A549 (cell line): ENCODE measurements around the gene STBD1. TPM values are rescaled to one million over a fixed set of nuclear protein-coding genes. Genes with fewer than 3 reads are reported as not detected.

Source experiments
- ATAC-seq, 2 experiments: fragments of 200-7000 bp in 1 of 2; fragments of >200 bp in 1 of 2; cut with Nextera tagmentation in 1 of 2; cut with Tn5 transposase in 1 of 2; 3 replicates each; pipeline versions ENCODE4 v1.8.0 to v1.9.1; 2018 to 2020; ENCODE audit warnings: mild to moderate bottlenecking in 1 of 2, moderate library complexity in 1 of 2
- CTCF ChIA-PET: fragments of 300-600 bp; sonication (Branson Sonifier 250); formaldehyde crosslinking; extraction: SDS; loops from one replicate; lab custom pipeline; 2021; ENCODE audit warnings: antibody characterized with exemption, inconsistent platforms; lab: Yijun Ruan, JAX
- POLR2A ChIA-PET: fragments of 350-600 bp; formaldehyde crosslinking; extraction: SDS; loops from one replicate; lab custom pipeline; 2021; ENCODE audit warnings: antibody characterized with exemption, inconsistent platforms; lab: Yijun Ruan, JAX
- DNase-seq, 2 experiments: peaks; one replicate each; pipeline versions ENCODE4 v3.0.0 to v3.0.0-alpha.2; 2011 to 2016; ENCODE audit warnings: low read depth in 1 of 2, low spot score in 1 of 2
- FAIRE-seq: peaks from 2 replicates; lab custom pipeline; 2011; peaks lifted over from hg19 to GRCh38; lab: Jason Lieb, UNC
- H3K27ac ChIP-seq, 2 experiments: fragments of >200 bp; sonication (Bioruptor Twin); formaldehyde crosslinking; 3 replicates each; pipeline ENCODE4 v1.5.1; 2016 to 2017
- H3K4me1 ChIP-seq: fragments of >200 bp; sonication (Bioruptor Twin); formaldehyde crosslinking; 3 replicates; pipeline ENCODE4 v1.6.1; 2016
- H3K4me2 ChIP-seq: fragments of >200 bp; sonication (Bioruptor Twin); formaldehyde crosslinking; 3 replicates; pipeline ENCODE4 v1.6.1; 2016
- H3K4me3 ChIP-seq: fragments of >200 bp; sonication (Bioruptor Twin); formaldehyde crosslinking; 3 replicates; pipeline ENCODE4 v1.5.1; 2016
- H3K9me3 ChIP-seq: fragments of >200 bp; sonication (Bioruptor Twin); formaldehyde crosslinking; 3 replicates; pipeline ENCODE4 v1.6.1; 2016
- CBX2 ChIP-seq: fragments of 200-600 bp; sonication (generic); IDR thresholded peaks from 2 replicates; pipeline ENCODE4 v1.6.1; 2016; ENCODE audit warnings: low read depth, mild to moderate bottlenecking, borderline replicate concordance
- CBX8 ChIP-seq: fragments of 200-600 bp; sonication (generic); IDR thresholded peaks from 2 replicates; pipeline ENCODE4 v1.6.1; 2016
- CHD2 ChIP-seq: fragments of 150-350 bp; IDR thresholded peaks from 2 replicates; pipeline ENCODE4 v1.6.1; 2014; ENCODE audit warnings: low read length; ENCODE audit not compliant: partially characterized antibody
- EHF ChIP-seq: fragments of 250-450 bp; sonication (Bioruptor Pico); IDR thresholded peaks from 2 replicates; pipeline ENCODE4 v1.5.0; 2020; ENCODE audit warnings: mild to moderate bottlenecking
- EHMT2 ChIP-seq: fragments of 200-600 bp; sonication (generic); IDR thresholded peaks from 2 replicates; pipeline ENCODE4 v1.6.1; 2016; ENCODE audit warnings: antibody characterized with exemption, low read depth, mild to moderate bottlenecking, moderate library complexity
- FOSB ChIP-seq: fragments of 250-450 bp; sonication (Bioruptor Pico); IDR thresholded peaks from 2 replicates; pipeline ENCODE4 v1.5.0; 2020; ENCODE audit warnings: mild to moderate bottlenecking, moderate library complexity
- FOXS1 ChIP-seq: fragments of 250-450 bp; sonication (Bioruptor Pico); IDR thresholded peaks from 2 replicates; pipeline ENCODE4 v1.5.0; 2020; ENCODE audit warnings: mild to moderate bottlenecking, moderate library complexity
- GATA3 ChIP-seq: IDR thresholded peaks from 2 replicates; pipeline ENCODE4 v1.6.1; 2012; ENCODE audit warnings: borderline replicate concordance
- HDAC2 ChIP-seq: fragments of 200-600 bp; sonication (generic); IDR thresholded peaks from 2 replicates; pipeline ENCODE4 v1.6.1; 2016
- HOXB5 ChIP-seq: fragments of 250-450 bp; sonication (Bioruptor Pico); IDR thresholded peaks from 2 replicates; pipeline ENCODE4 v1.5.0; 2020; ENCODE audit warnings: mild to moderate bottlenecking, moderate library complexity
- JUNB ChIP-seq: fragments of >200 bp; sonication (Bioruptor Twin); formaldehyde crosslinking; IDR thresholded peaks from 2 replicates; pipeline ENCODE4 v1.6.1; 2016
- KDM1A ChIP-seq: fragments of 200-600 bp; sonication (generic); IDR thresholded peaks from 2 replicates; pipeline ENCODE4 v1.6.1; 2016; ENCODE audit warnings: low read depth, mild to moderate bottlenecking
- KDM5A ChIP-seq: fragments of 200-600 bp; sonication (generic); IDR thresholded peaks from 2 replicates; pipeline ENCODE4 v1.6.1; 2016; ENCODE audit warnings: antibody characterized with exemption, mild to moderate bottlenecking
- MAFK ChIP-seq: fragments of 450-650 bp; IDR thresholded peaks from 2 replicates; pipeline ENCODE4 v1.6.1; 2014; ENCODE audit not compliant: partially characterized antibody
- NPAS2 ChIP-seq: fragments of 250-450 bp; sonication (Bioruptor Pico); IDR thresholded peaks from 2 replicates; pipeline ENCODE4 v1.8.0; 2022; ENCODE audit warnings: mild to moderate bottlenecking, moderate library complexity, borderline replicate concordance
- NR3C1 ChIP-seq: fragments of >200 bp; sonication (Bioruptor Twin); formaldehyde crosslinking; IDR thresholded peaks from 3 replicates; pipeline ENCODE4 v1.6.1; 2017
- POLR2A ChIP-seq: IDR thresholded peaks from 2 replicates; pipeline ENCODE4 v1.6.1; 2012; ENCODE audit warnings: mild to moderate bottlenecking, low read length
- POLR2AphosphoS2 ChIP-seq: conservative IDR thresholded peaks from 2 replicates; pipeline ENCODE4 v1.6.1; 2012; ENCODE audit warnings: low read length, improper control_type of control experiment, inconsistent platforms
- RAD21 ChIP-seq, 2 experiments: fragments of >200 bp in 1 of 2; sonication (Bioruptor Twin) in 1 of 2; formaldehyde crosslinking in 1 of 2; IDR thresholded peaks in 1 of 2; conservative IDR thresholded peaks in 1 of 2; 2 replicates in 1 of 2; 3 replicates in 1 of 2; pipeline ENCODE4 v1.6.1; 2012 to 2018; ENCODE audit warnings: inconsistent platforms in 1 of 2
- RARB ChIP-seq: fragments of 250-450 bp; sonication (Bioruptor Pico); IDR thresholded peaks from 2 replicates; pipeline ENCODE4 v1.8.0; 2021; ENCODE audit warnings: mild to moderate bottlenecking, moderate library complexity
- RCOR1 ChIP-seq: fragments of 150-350 bp; IDR thresholded peaks from 2 replicates; pipeline ENCODE4 v1.6.1; 2014; ENCODE audit warnings: antibody characterized with exemption, low read length, low read depth
- RFX5 ChIP-seq: fragments of 450-650 bp; IDR thresholded peaks from 2 replicates; pipeline ENCODE4 v1.7.1; 2014; ENCODE audit warnings: antibody characterized with exemption, mild to moderate bottlenecking, moderate library complexity
- RNF2 ChIP-seq: fragments of 200-600 bp; sonication (generic); IDR thresholded peaks from 2 replicates; pipeline ENCODE4 v1.6.1; 2016; ENCODE audit warnings: low read depth, mild to moderate bottlenecking, antibody characterized with exemption, moderate library complexity, borderline replicate concordance
- SMC3 ChIP-seq: fragments of >200 bp; sonication (Bioruptor Twin); formaldehyde crosslinking; IDR thresholded peaks from 3 replicates; pipeline ENCODE4 v1.6.1; 2018; ENCODE audit warnings: inconsistent platforms
- TFCP2L1 ChIP-seq: fragments of 250-450 bp; sonication (Bioruptor Pico); IDR thresholded peaks from 2 replicates; pipeline ENCODE4 v1.5.0; 2021; ENCODE audit warnings: mild to moderate bottlenecking
- ZFP36 ChIP-seq: fragments of 450-650 bp; IDR thresholded peaks from 2 replicates; pipeline ENCODE4 v1.6.1; 2014; ENCODE audit warnings: borderline replicate concordance; ENCODE audit not compliant: partially characterized antibody
- polyA plus RNA-seq, 4 experiments: library from polyadenylated mRNA; depleted of rRNA in 3 of 4; stranded (reverse); fragments of >200 nt; fragmentation: RNase III in 1 of 4; extraction: RNeasy Plus Mini Kit Qiagen cat#74134 plus additional on column Dnase treatment in 1 of 4; gene quantifications; 2 replicates in 3 of 4; 3 replicates in 1 of 4; pipeline ENCODE4 v1.2.3, GENCODE V29; 2011 to 2017
- TF ChIP-seq, protein P1 (sequence below): fragments of 200-600 bp; sonication (generic); IDR thresholded peaks from 2 replicates; pipeline ENCODE4 v1.6.1; 2016; ENCODE audit warnings: antibody characterized with exemption, mild to moderate bottlenecking, moderate library complexity

STBD1 gene
- polyA plus RNA-seq, 2 of the 4 experiments (the other 2 are of a cell fraction) = 1.3 to 6.4 TPM

- Histone ChIP-seq H3K4me3 (no peak overlapping the region), H3K9me3 (peaks cover 24% of the 10 kb centered on the region), H3K27ac (no peak overlapping the region), H3K4me2 (no peak overlapping the region), H3K4me1 (no peaks in the 10 kb centered on the region)
- DNase-seq (no peak), ATAC-seq (no peak), FAIRE-seq (no peak)
- CTCF ChIA-PET = interaction anchor here (3.0 kb wide), 1 partner anchor 145 kb away, joined by 10 read pairs; no protein-coding TSS in a partner anchor
- TF ChIP-seq RARB = no peak
- no peak for TF ChIP-seq ZFP36
- TF ChIP-seq POLR2AphosphoS2 = no peak
- no peak for TF ChIP-seq NPAS2
- no peak for TF ChIP-seq CBX2
- no peak for TF ChIP-seq RAD21 (conservative IDR thresholded peaks at IDR 0.05 in 1 of 2, IDR thresholded peaks at IDR 0.05 in 1 of 2)
- no peak for TF ChIP-seq POLR2A
- no peak for TF ChIP-seq GATA3
- TF ChIP-seq EHMT2 = no peak
- no peak for TF ChIP-seq MAFK
- TF ChIP-seq RFX5 = no peak
- no peak for TF ChIP-seq EHF (CRISPR knock-in tag)
- no peak for TF ChIP-seq FOXS1
- TF ChIP-seq JUNB = no peak
- no peak for TF ChIP-seq FOSB (CRISPR knock-in tag)
- POLR2A ChIA-PET = no interaction called here
Observed at GRCh38 chr4:76325072-76325471, 18.5 kb downstream of the STBD1 start.

GRCh38 chr4:76326515-76326914, 20.0 kb downstream of the STBD1 start:
- TF ChIP-seq CBX2 = no peak
- TF ChIP-seq EHMT2 = no peak
- TF ChIP-seq, protein P1, sequence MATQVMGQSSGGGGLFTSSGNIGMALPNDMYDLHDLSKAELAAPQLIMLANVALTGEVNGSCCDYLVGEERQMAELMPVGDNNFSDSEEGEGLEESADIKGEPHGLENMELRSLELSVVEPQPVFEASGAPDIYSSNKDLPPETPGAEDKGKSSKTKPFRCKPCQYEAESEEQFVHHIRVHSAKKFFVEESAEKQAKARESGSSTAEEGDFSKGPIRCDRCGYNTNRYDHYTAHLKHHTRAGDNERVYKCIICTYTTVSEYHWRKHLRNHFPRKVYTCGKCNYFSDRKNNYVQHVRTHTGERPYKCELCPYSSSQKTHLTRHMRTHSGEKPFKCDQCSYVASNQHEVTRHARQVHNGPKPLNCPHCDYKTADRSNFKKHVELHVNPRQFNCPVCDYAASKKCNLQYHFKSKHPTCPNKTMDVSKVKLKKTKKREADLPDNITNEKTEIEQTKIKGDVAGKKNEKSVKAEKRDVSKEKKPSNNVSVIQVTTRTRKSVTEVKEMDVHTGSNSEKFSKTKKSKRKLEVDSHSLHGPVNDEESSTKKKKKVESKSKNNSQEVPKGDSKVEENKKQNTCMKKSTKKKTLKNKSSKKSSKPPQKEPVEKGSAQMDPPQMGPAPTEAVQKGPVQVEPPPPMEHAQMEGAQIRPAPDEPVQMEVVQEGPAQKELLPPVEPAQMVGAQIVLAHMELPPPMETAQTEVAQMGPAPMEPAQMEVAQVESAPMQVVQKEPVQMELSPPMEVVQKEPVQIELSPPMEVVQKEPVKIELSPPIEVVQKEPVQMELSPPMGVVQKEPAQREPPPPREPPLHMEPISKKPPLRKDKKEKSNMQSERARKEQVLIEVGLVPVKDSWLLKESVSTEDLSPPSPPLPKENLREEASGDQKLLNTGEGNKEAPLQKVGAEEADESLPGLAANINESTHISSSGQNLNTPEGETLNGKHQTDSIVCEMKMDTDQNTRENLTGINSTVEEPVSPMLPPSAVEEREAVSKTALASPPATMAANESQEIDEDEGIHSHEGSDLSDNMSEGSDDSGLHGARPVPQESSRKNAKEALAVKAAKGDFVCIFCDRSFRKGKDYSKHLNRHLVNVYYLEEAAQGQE = no peak
- TF ChIP-seq CBX8 = no peak
- no peak for TF ChIP-seq JUNB
- TF ChIP-seq TFCP2L1 = no peak
- TF ChIP-seq SMC3 = no peak
- TF ChIP-seq HDAC2 = no peak
- no peak for TF ChIP-seq RNF2
- TF ChIP-seq NR3C1 = no peak
- no peak for TF ChIP-seq RCOR1
- no peak for TF ChIP-seq ZFP36
- TF ChIP-seq FOSB (CRISPR knock-in tag) = no peak
- no peak for TF ChIP-seq KDM1A
- TF ChIP-seq HOXB5 (CRISPR knock-in tag) = no peak
- TF ChIP-seq KDM5A = no peak
- no peak for TF ChIP-seq MAFK
- no peak for TF ChIP-seq CHD2
- TF ChIP-seq, all 56 proteins: peak for 0
- POLR2A ChIA-PET = no interaction called here
- no peak overlapping the region for H3K4me3 ChIP-seq
- ATAC-seq = no peak
- no peak overlapping the region for H3K27ac ChIP-seq
- no peak overlapping the region for H3K4me2 ChIP-seq
- no peak for FAIRE-seq
- CTCF ChIA-PET = interaction anchor here (3.0 kb wide), 1 partner anchor 147 kb away, joined by 10 read pairs; no protein-coding TSS in a partner anchor
- no peaks in the 10 kb centered on the region for H3K4me1 ChIP-seq
- peaks cover 19% of the 10 kb centered on the region for H3K9me3 ChIP-seq
- no peak for DNase-seq
